A549 (cell line): ENCODE measurements around the gene CHFR. TPM values are rescaled to one million over a fixed set of nuclear protein-coding genes. Genes with fewer than 3 reads are reported as not detected.

Experiments used
- ATAC-seq, 2 experiments: fragments of 200-7000 bp in 1 of 2; fragments of >200 bp in 1 of 2; cut with Nextera tagmentation in 1 of 2; cut with Tn5 transposase in 1 of 2; 3 replicates each; pipeline versions ENCODE4 v1.8.0 to v1.9.1; 2018 to 2020; ENCODE audit warnings: mild to moderate bottlenecking in 1 of 2, moderate library complexity in 1 of 2
- CTCF ChIA-PET: fragments of 300-600 bp; sonication (Branson Sonifier 250); formaldehyde crosslinking; extraction: SDS; loops from one replicate; lab custom pipeline; 2021; ENCODE audit warnings: antibody characterized with exemption, inconsistent platforms; lab: Yijun Ruan, JAX
- POLR2A ChIA-PET: fragments of 350-600 bp; formaldehyde crosslinking; extraction: SDS; loops from one replicate; lab custom pipeline; 2021; ENCODE audit warnings: antibody characterized with exemption, inconsistent platforms; lab: Yijun Ruan, JAX
- DNase-seq, 2 experiments: peaks; one replicate each; pipeline versions ENCODE4 v3.0.0 to v3.0.0-alpha.2; 2011 to 2016; ENCODE audit warnings: low read depth in 1 of 2, low spot score in 1 of 2
- FAIRE-seq: peaks from 2 replicates; lab custom pipeline; 2011; peaks lifted over from hg19 to GRCh38; lab: Jason Lieb, UNC
- H3K27ac ChIP-seq, 2 experiments: fragments of >200 bp; sonication (Bioruptor Twin); formaldehyde crosslinking; 3 replicates each; pipeline ENCODE4 v1.5.1; 2016 to 2017
- H3K4me1 ChIP-seq: fragments of >200 bp; sonication (Bioruptor Twin); formaldehyde crosslinking; 3 replicates; pipeline ENCODE4 v1.6.1; 2016
- H3K4me2 ChIP-seq: fragments of >200 bp; sonication (Bioruptor Twin); formaldehyde crosslinking; 3 replicates; pipeline ENCODE4 v1.6.1; 2016
- H3K4me3 ChIP-seq: fragments of >200 bp; sonication (Bioruptor Twin); formaldehyde crosslinking; 3 replicates; pipeline ENCODE4 v1.5.1; 2016
- H3K9me3 ChIP-seq: fragments of >200 bp; sonication (Bioruptor Twin); formaldehyde crosslinking; 3 replicates; pipeline ENCODE4 v1.6.1; 2016
- FOSB ChIP-seq: fragments of 250-450 bp; sonication (Bioruptor Pico); IDR thresholded peaks from 2 replicates; pipeline ENCODE4 v1.5.0; 2020; ENCODE audit warnings: mild to moderate bottlenecking, moderate library complexity
- FOSL2 ChIP-seq, 2 experiments: fragments of 450-650 bp in 1 of 2; fragments of >200 bp in 1 of 2; sonication (Bioruptor Twin) in 1 of 2; formaldehyde crosslinking; IDR thresholded peaks; 2 replicates each; pipeline versions ENCODE4 v1.5.0 to v1.6.1; 2016 to 2020; ENCODE audit warnings: mild to moderate bottlenecking in 1 of 2, moderate library complexity in 1 of 2
- GATA3 ChIP-seq: IDR thresholded peaks from 2 replicates; pipeline ENCODE4 v1.6.1; 2012; ENCODE audit warnings: borderline replicate concordance
- HEYL ChIP-seq: fragments of 250-450 bp; sonication (Bioruptor Pico); IDR thresholded peaks from 2 replicates; pipeline ENCODE4 v1.8.0; 2021; ENCODE audit warnings: mild to moderate bottlenecking, moderate library complexity
- HOXB13 ChIP-seq: fragments of 250-450 bp; sonication (Bioruptor Pico); IDR thresholded peaks from 2 replicates; pipeline ENCODE4 v1.5.0; 2020; ENCODE audit warnings: low read depth, mild to moderate bottlenecking, moderate library complexity
- HOXB5 ChIP-seq: fragments of 250-450 bp; sonication (Bioruptor Pico); IDR thresholded peaks from 2 replicates; pipeline ENCODE4 v1.5.0; 2020; ENCODE audit warnings: mild to moderate bottlenecking, moderate library complexity
- JUN ChIP-seq, 2 experiments: fragments of >200 bp; sonication (Bioruptor Twin); formaldehyde crosslinking; IDR thresholded peaks; 2 replicates in 1 of 2; 3 replicates in 1 of 2; pipeline ENCODE4 v1.6.1; 2016 to 2017
- KDM1A ChIP-seq: fragments of 200-600 bp; sonication (generic); IDR thresholded peaks from 2 replicates; pipeline ENCODE4 v1.6.1; 2016; ENCODE audit warnings: low read depth, mild to moderate bottlenecking
- KDM5A ChIP-seq: fragments of 200-600 bp; sonication (generic); IDR thresholded peaks from 2 replicates; pipeline ENCODE4 v1.6.1; 2016; ENCODE audit warnings: antibody characterized with exemption, mild to moderate bottlenecking
- MAFK ChIP-seq: fragments of 450-650 bp; IDR thresholded peaks from 2 replicates; pipeline ENCODE4 v1.6.1; 2014; ENCODE audit not compliant: partially characterized antibody
- MYC ChIP-seq: IDR thresholded peaks from 2 replicates; pipeline ENCODE4 v1.6.1; 2012; ENCODE audit warnings: mild to moderate bottlenecking, inconsistent platforms, low read length, improper control_type of control experiment, borderline replicate concordance
- NPAS2 ChIP-seq: fragments of 250-450 bp; sonication (Bioruptor Pico); IDR thresholded peaks from 2 replicates; pipeline ENCODE4 v1.8.0; 2022; ENCODE audit warnings: mild to moderate bottlenecking, moderate library complexity, borderline replicate concordance
- NR3C1 ChIP-seq: fragments of >200 bp; sonication (Bioruptor Twin); formaldehyde crosslinking; IDR thresholded peaks from 3 replicates; pipeline ENCODE4 v1.6.1; 2017
- POLR2AphosphoS2 ChIP-seq: conservative IDR thresholded peaks from 2 replicates; pipeline ENCODE4 v1.6.1; 2012; ENCODE audit warnings: low read length, improper control_type of control experiment, inconsistent platforms
- RARB ChIP-seq: fragments of 250-450 bp; sonication (Bioruptor Pico); IDR thresholded peaks from 2 replicates; pipeline ENCODE4 v1.8.0; 2021; ENCODE audit warnings: mild to moderate bottlenecking, moderate library complexity
- RCOR1 ChIP-seq: fragments of 150-350 bp; IDR thresholded peaks from 2 replicates; pipeline ENCODE4 v1.6.1; 2014; ENCODE audit warnings: antibody characterized with exemption, low read length, low read depth
- RFX5 ChIP-seq: fragments of 450-650 bp; IDR thresholded peaks from 2 replicates; pipeline ENCODE4 v1.7.1; 2014; ENCODE audit warnings: antibody characterized with exemption, mild to moderate bottlenecking, moderate library complexity
- RNF2 ChIP-seq: fragments of 200-600 bp; sonication (generic); IDR thresholded peaks from 2 replicates; pipeline ENCODE4 v1.6.1; 2016; ENCODE audit warnings: low read depth, mild to moderate bottlenecking, antibody characterized with exemption, moderate library complexity, borderline replicate concordance
- SMC3 ChIP-seq: fragments of >200 bp; sonication (Bioruptor Twin); formaldehyde crosslinking; IDR thresholded peaks from 3 replicates; pipeline ENCODE4 v1.6.1; 2018; ENCODE audit warnings: inconsistent platforms
- TFCP2L1 ChIP-seq: fragments of 250-450 bp; sonication (Bioruptor Pico); IDR thresholded peaks from 2 replicates; pipeline ENCODE4 v1.5.0; 2021; ENCODE audit warnings: mild to moderate bottlenecking
- TP53 ChIP-seq: fragments of 250-450 bp; sonication (Bioruptor Pico); IDR thresholded peaks from 2 replicates; pipeline ENCODE4 v1.5.0; 2021; ENCODE audit warnings: mild to moderate bottlenecking, moderate library complexity
- WGBS: methylation state at CpG from one replicate; pipeline ENCODE4 v1.1.6; 2017; ENCODE audit errors: missing lambda C conversion rate; 5-methylcytosine and 5-hydroxymethylcytosine counted together
- polyA plus RNA-seq, 4 experiments: library from polyadenylated mRNA; depleted of rRNA in 3 of 4; stranded (reverse); fragments of >200 nt; fragmentation: RNase III in 1 of 4; extraction: RNeasy Plus Mini Kit Qiagen cat#74134 plus additional on column Dnase treatment in 1 of 4; gene quantifications; 2 replicates in 3 of 4; 3 replicates in 1 of 4; pipeline ENCODE4 v1.2.3, GENCODE V29; 2011 to 2017
- TF ChIP-seq, protein P1 (sequence below): fragments of 450-650 bp; IDR thresholded peaks from 2 replicates; pipeline ENCODE4 v1.6.1; 2014; ENCODE audit warnings: antibody characterized with exemption
- TF ChIP-seq, protein P2 (sequence below): fragments of >200 bp; sonication (Bioruptor Twin); formaldehyde crosslinking; IDR thresholded peaks from 2 replicates; pipeline ENCODE4 v1.6.1; 2016
- TF ChIP-seq, protein P3 (sequence below): IDR thresholded peaks from 2 replicates; pipeline ENCODE4 v1.6.1; 2012; ENCODE audit warnings: low read depth, borderline replicate concordance
- TF ChIP-seq, protein P4 (sequence below): fragments of 250-450 bp; sonication (Bioruptor Pico); IDR thresholded peaks from 2 replicates; pipeline ENCODE4 v1.5.0; 2021; ENCODE audit warnings: mild to moderate bottlenecking, moderate library complexity, borderline replicate concordance
- TF ChIP-seq, protein P5 (sequence below): IDR thresholded peaks from 2 replicates; pipeline ENCODE4 v1.6.1; 2012
- TF ChIP-seq, protein P6 (sequence below): fragments of >200 bp; sonication (Bioruptor Twin); formaldehyde crosslinking; IDR thresholded peaks from 3 replicates; pipeline ENCODE4 v1.6.1; 2016

Gene CHFR
- polyA plus RNA-seq, 2 of the 4 experiments (the other 2 are of a cell fraction): 20.9 to 38.8 TPM

DNA sequence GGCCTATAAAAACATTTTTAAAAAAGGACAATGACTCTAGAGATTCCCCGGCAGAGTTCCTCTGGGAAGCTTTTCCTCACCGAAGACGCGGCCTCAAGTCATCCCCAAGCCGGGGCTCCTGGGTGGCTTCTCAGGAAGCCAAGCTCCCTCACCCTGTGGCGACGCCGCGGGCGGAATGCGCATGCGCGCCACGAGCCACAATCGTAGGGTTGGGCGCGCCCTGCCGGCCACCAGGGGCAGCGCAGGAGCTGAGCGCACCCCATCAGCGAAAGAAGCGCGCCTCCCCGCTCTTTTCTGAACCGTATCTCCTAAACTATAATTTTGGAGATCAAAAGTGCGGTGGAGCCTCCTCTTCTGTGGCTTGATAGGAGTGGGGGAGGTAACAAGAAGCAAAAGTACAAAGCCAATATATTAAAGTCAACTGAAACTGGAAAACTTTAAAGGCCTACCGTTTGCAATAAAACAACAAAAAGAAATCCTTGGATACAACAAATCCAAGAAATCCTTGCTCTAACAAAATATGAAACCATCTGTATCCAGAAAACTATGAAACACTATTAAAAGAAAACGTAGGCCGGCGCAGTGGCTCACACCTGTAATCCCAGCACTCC is 17.4 kb upstream of the CHFR start:
- DNase-seq (no peak), ATAC-seq (no peak), FAIRE-seq (no peak)
- WGBS: 76% methylated on average over 30 of the region's 30 CpGs
- CTCF ChIA-PET: interaction anchor here (0.6 kb wide), 1 partner anchor 25 kb away, joined by 3 read pairs; no protein-coding TSS in a partner anchor
- POLR2A ChIA-PET: no interaction called here
- no peaks in the 10 kb centered on the region for H3K4me1 ChIP-seq
- no peak overlapping the region for H3K4me3 ChIP-seq
- TF ChIP-seq RARB (CRISPR knock-in tag) (no peak), NPAS2 (CRISPR knock-in tag) (no peak), KDM5A (no peak), RNF2 (no peak), GATA3 (no peak), TFCP2L1 (CRISPR knock-in tag) (no peak), JUN (IDR thresholded peaks at IDR 0.05) (no peak), MAFK (no peak), SMC3 (no peak), RFX5 (no peak), HOXB5 (CRISPR knock-in tag) (no peak), HOXB13 (CRISPR knock-in tag) (no peak)
- TF ChIP-seq, protein P1, sequence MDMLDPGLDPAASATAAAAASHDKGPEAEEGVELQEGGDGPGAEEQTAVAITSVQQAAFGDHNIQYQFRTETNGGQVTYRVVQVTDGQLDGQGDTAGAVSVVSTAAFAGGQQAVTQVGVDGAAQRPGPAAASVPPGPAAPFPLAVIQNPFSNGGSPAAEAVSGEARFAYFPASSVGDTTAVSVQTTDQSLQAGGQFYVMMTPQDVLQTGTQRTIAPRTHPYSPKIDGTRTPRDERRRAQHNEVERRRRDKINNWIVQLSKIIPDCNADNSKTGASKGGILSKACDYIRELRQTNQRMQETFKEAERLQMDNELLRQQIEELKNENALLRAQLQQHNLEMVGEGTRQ: no peak
- H3K4me2 ChIP-seq: no peak overlapping the region
- peaks cover 80% of the 10 kb centered on the region for H3K9me3 ChIP-seq
- H3K27ac ChIP-seq: no peak overlapping the region

DNA sequence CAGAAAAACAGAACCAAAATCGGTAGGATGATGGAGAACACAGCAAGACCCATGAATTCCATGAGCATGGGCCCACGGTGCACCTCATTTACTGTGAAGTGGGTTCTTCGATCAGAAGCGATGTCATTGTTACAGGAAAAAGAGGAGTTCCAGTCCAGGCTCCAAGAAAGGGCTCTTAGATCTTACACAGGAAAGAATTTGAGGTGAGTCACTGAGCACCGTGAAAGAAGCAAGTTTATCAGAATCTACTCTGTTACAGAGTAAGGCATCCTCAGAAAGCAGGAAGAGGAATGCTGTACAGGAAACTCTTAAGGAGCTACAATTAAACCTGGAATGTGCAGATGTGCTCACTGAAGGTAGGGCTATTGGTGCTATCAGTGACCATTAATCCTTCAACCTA is 11.6 kb upstream of the CHFR start:
- 37% methylated on average over 5 of the region's 5 CpGs for WGBS
- POLR2A ChIA-PET: no interaction called here
- Histone ChIP-seq H3K4me2 (no peak overlapping the region), H3K27ac (no peak overlapping the region), H3K9me3 (peaks cover 54% of the 10 kb centered on the region), H3K4me3 (no peak overlapping the region), H3K4me1 (no peaks in the 10 kb centered on the region)
- DNase-seq (no peak), FAIRE-seq (no peak), ATAC-seq (no peak; a peak in 1 of 6 replicates)
- TF ChIP-seq GATA3: no peak
- TF ChIP-seq FOSL2 (IDR thresholded peaks at IDR 0.05): no peak
- no peak for TF ChIP-seq FOSL2 (CRISPR knock-in tag; IDR thresholded peaks at IDR 0.05)
- TF ChIP-seq FOSB (CRISPR knock-in tag): no peak
- TF ChIP-seq, protein P2, sequence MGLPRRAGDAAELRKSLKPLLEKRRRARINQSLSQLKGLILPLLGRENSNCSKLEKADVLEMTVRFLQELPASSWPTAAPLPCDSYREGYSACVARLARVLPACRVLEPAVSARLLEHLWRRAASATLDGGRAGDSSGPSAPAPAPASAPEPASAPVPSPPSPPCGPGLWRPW: no peak
- TF ChIP-seq TP53: no peak
- CTCF ChIA-PET: no interaction called here

DNA sequence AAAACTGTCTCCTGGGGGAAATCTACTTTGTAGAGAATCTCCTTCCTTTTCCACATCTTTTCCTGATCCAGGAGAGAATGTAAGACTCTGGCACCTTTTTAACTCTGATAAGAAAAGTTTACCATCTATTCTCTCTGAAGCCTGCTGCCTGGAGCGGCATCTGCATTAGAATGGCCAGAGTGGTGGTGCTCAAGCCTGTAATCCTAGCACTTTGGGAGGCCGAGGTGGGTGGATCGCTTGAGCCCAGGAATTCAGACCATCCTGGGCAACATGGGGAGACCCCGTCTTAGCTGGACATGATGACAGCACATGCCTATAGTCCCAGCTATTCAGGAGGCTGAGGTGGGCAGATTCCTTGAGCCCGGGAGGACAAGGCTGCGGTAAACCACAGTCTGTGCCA is 1.4 kb upstream of the CHFR start:
- FAIRE-seq (no peak), ATAC-seq (no peak), DNase-seq (no peak)
- POLR2A ChIA-PET: no interaction called here
- Histone ChIP-seq H3K4me3 (no peak overlapping the region), H3K4me2 (no peak overlapping the region), H3K9me3 (peaks cover 61% of the 10 kb centered on the region), H3K4me1 (no peaks in the 10 kb centered on the region), H3K27ac (no peak overlapping the region)
- CTCF ChIA-PET: interaction anchor here (0.8 kb wide), 1 partner anchor 11 kb away, joined by 3 read pairs; no protein-coding TSS in a partner anchor
- 95% methylated on average over 6 of the region's 6 CpGs for WGBS
- TF ChIP-seq, protein P3, sequence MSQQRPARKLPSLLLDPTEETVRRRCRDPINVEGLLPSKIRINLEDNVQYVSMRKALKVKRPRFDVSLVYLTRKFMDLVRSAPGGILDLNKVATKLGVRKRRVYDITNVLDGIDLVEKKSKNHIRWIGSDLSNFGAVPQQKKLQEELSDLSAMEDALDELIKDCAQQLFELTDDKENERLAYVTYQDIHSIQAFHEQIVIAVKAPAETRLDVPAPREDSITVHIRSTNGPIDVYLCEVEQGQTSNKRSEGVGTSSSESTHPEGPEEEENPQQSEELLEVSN: no peak
- TF ChIP-seq HEYL (CRISPR knock-in tag) (no peak), RNF2 (no peak), RARB (CRISPR knock-in tag) (no peak), RCOR1 (no peak), POLR2AphosphoS2 (no peak), KDM1A (no peak), MYC (no peak), TP53 (no peak), NR3C1 (no peak)
- TF ChIP-seq, protein P2: no peak
- TF ChIP-seq, protein P4, sequence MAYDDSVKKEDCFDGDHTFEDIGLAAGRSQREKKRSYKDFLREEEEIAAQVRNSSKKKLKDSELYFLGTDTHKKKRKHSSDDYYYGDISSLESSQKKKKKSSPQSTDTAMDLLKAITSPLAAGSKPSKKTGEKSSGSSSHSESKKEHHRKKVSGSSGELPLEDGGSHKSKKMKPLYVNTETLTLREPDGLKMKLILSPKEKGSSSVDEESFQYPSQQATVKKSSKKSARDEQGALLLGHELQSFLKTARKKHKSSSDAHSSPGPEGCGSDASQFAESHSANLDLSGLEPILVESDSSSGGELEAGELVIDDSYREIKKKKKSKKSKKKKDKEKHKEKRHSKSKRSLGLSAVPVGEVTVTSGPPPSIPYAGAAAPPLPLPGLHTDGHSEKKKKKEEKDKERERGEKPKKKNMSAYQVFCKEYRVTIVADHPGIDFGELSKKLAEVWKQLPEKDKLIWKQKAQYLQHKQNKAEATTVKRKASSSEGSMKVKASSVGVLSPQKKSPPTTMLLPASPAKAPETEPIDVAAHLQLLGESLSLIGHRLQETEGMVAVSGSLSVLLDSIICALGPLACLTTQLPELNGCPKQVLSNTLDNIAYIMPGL (CRISPR knock-in tag): no peak
- TF ChIP-seq, protein P5, sequence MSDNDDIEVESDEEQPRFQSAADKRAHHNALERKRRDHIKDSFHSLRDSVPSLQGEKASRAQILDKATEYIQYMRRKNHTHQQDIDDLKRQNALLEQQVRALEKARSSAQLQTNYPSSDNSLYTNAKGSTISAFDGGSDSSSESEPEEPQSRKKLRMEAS: no peak
- TF ChIP-seq, protein P6, sequence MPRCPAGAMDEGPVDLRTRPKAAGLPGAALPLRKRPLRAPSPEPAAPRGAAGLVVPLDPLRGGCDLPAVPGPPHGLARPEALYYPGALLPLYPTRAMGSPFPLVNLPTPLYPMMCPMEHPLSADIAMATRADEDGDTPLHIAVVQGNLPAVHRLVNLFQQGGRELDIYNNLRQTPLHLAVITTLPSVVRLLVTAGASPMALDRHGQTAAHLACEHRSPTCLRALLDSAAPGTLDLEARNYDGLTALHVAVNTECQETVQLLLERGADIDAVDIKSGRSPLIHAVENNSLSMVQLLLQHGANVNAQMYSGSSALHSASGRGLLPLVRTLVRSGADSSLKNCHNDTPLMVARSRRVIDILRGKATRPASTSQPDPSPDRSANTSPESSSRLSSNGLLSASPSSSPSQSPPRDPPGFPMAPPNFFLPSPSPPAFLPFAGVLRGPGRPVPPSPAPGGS: no peak
